ENCODE measurements around the gene RAD9A. TPM values are rescaled to one million over a fixed set of nuclear protein-coding genes. Genes with fewer than 3 reads are reported as not detected.
A peak's percentile ranks its signal among the peaks of the same experiment; 100 is the strongest.
"Not testable (repeated sequence)": the region's sequence is repeated elsewhere in the genome, so short reads cannot be mapped to it uniquely, and the experiment has no call there.

The RAD9A gene
- total RNA-seq, 3 donors from 2014 or later: 11.0 to 31.0 (median 24.6) TPM

- Histone ChIP-seq H3K36me3 (no peaks in the 10 kb centered on the region), H3K27ac (peak within 1 kb of the TSS; percentile 92 to 97), H3K4me1 (peaks cover 12 to 14% of the 10 kb centered on the region in 2 donors), H3K4me3 (peak within 1 kb of the TSS; percentile 88 to 90 (median 90)), H3K27me3 (no peaks in the 10 kb centered on the region), H3K9me3 (no peaks in the 10 kb centered on the region)
- intact Hi-C loops (cut with DNase I; ENCODE audit: low total_unique reads): no loop called here
- TF ChIP-seq, protein P1, sequence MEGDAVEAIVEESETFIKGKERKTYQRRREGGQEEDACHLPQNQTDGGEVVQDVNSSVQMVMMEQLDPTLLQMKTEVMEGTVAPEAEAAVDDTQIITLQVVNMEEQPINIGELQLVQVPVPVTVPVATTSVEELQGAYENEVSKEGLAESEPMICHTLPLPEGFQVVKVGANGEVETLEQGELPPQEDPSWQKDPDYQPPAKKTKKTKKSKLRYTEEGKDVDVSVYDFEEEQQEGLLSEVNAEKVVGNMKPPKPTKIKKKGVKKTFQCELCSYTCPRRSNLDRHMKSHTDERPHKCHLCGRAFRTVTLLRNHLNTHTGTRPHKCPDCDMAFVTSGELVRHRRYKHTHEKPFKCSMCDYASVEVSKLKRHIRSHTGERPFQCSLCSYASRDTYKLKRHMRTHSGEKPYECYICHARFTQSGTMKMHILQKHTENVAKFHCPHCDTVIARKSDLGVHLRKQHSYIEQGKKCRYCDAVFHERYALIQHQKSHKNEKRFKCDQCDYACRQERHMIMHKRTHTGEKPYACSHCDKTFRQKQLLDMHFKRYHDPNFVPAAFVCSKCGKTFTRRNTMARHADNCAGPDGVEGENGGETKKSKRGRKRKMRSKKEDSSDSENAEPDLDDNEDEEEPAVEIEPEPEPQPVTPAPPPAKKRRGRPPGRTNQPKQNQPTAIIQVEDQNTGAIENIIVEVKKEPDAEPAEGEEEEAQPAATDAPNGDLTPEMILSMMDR (IDR thresholded peaks at IDR 0.05): peak in 1 of 3 donors; percentile 30
- peak in 2 of 3 donors; percentile 42 to 53 for TF ChIP-seq POLR2AphosphoS5 (IDR thresholded peaks at IDR 0.05)
- TF ChIP-seq POLR2A (IDR thresholded peaks at IDR 0.05): no peak
- DNase-seq (ENCODE audit: low spot score in 2 of 2): peak; percentile 89 to 91
These were observed 9.9 kb downstream of the RAD9A start, which contains the start of gene PPP1CA for GRCh38 chr11:67401495-67402191. TSS of gene PPP1CA (minus strand) at chr11:67401858. CDS start at chr11:67401782, 76 bp downstream.

- DNase-seq (ENCODE audit: low spot score in 2 of 2); H3K36me3 ChIP-seq; intact Hi-C loops (cut with DNase I; ENCODE audit: low total_unique reads); H3K27me3 ChIP-seq; H3K9me3 ChIP-seq: not testable (repeated sequence)
- peaks cover 12 to 14% of the 10 kb centered on the region in 2 donors for H3K4me1 ChIP-seq
- peak overlapping the region; percentile 33 to 90 (median 88) for H3K4me3 ChIP-seq
- peak overlapping the region; percentile 92 to 97 for H3K27ac ChIP-seq
These were observed 10.5 kb downstream of the RAD9A start for GRCh38 chr11:67402192-67402839.

GRCh38 chr11:67403085-67403484 lies 11.3 kb downstream of the RAD9A start:
- DNase-seq (ENCODE audit: low spot score in 2 of 2); H3K9me3 ChIP-seq; H3K36me3 ChIP-seq; H3K27me3 ChIP-seq; H3K27ac ChIP-seq; intact Hi-C loops (cut with DNase I; ENCODE audit: low total_unique reads); H3K4me3 ChIP-seq: not testable (repeated sequence)
- peaks cover 12 to 14% of the 10 kb centered on the region in 2 donors for H3K4me1 ChIP-seq

- Histone ChIP-seq H3K4me1 (peaks cover 11% of the 10 kb centered on the region in 2 donors), H3K27me3 (no peaks in the 10 kb centered on the region), H3K4me3 (peak overlapping the region; percentile 4 to 39 (median 17)), H3K27ac (peak overlapping the region in 1 of 2 donors; percentile 19), H3K9me3 (no peaks in the 10 kb centered on the region), H3K36me3 (no peaks in the 10 kb centered on the region)
- intact Hi-C loops (cut with DNase I; ENCODE audit: low total_unique reads): no loop called here
- TF ChIP-seq POLR2AphosphoS5 (IDR thresholded peaks at IDR 0.05) (no peak), POLR2A (IDR thresholded peaks at IDR 0.05) (no peak)
- TF ChIP-seq, protein P1 (IDR thresholded peaks at IDR 0.05): no peak
- DNase-seq (ENCODE audit: low spot score in 2 of 2): no peak
These were observed 12.9 kb downstream of the RAD9A start for GRCh38 chr11:67404515-67405195.

DNA sequence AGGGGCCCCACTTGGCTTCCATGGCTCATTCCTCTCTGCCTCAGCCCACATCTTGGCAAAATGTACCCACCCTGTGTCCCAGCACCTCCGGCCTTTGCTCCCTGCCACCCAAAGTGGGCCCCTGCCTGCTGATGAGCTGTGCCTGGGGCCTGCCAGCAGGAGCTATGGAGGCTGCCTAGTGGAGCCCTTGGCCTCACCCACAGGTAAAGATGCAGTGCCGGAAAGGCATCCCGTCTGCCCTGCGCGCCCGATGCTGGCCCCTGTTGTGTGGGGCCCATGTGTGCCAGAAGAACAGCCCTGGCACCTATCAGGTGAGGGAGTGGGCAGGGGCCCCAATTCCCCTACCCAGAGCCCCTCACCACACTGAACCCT lies 13.4 kb downstream of the RAD9A start:
- TF ChIP-seq POLR2A (IDR thresholded peaks at IDR 0.05) (no peak), POLR2AphosphoS5 (IDR thresholded peaks at IDR 0.05) (no peak)
- TF ChIP-seq, protein P1 (IDR thresholded peaks at IDR 0.05): no peak
- DNase-seq (ENCODE audit: low spot score in 2 of 2): no peak
- Histone ChIP-seq H3K9me3 (no peaks in the 10 kb centered on the region), H3K4me3 (no peak overlapping the region), H3K4me1 (peaks cover 5 to 6% of the 10 kb centered on the region in 2 donors), H3K27me3 (no peaks in the 10 kb centered on the region), H3K27ac (no peak overlapping the region), H3K36me3 (no peaks in the 10 kb centered on the region)
- intact Hi-C loops (cut with DNase I; ENCODE audit: low total_unique reads): no loop called here

Measured in breast epithelium (tissue), 4 donors.